IPS-18c (cell line): ENCODE measurements around the gene TXNL4A.
A peak's percentile ranks its signal among the peaks of the same experiment; 100 is the strongest.

Experiments
- H3K4me3 ChIP-seq: 2 replicates; pipeline ENCODE4 v1.7.0; 2013; ENCODE audit warnings: low read depth, mild to moderate bottlenecking, low read length, moderate library complexity; ENCODE audit not compliant: insufficient read depth
- H3K9me3 ChIP-seq: one replicate; pipeline ENCODE4 v1.6.1; 2013; ENCODE audit warnings: mild to moderate bottlenecking, low read length, moderate library complexity; ENCODE audit not compliant: control insufficient read depth, insufficient read depth

Gene TXNL4A

DNA sequence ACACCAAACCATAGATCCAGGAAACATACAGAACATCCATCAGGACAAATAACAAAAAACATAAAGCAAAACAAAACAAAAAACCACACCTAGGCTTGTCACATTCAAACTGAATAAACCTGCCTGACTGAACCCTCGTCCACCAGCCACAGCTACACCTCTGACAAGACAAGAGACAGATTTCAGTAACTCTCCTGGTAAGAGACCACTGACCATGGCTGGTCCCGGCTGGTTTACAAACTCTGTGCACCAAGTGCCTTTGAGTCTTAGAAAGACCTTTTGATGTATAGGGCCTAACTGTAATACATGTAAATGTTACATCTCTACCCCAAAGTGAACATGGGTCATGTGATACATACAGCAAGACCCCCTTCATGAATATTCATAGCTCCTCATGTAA lies 32.1 kb downstream of the TXNL4A start:
- Histone ChIP-seq H3K4me3 (no peak overlapping the region), H3K9me3 (no peaks in the 10 kb centered on the region)

DNA sequence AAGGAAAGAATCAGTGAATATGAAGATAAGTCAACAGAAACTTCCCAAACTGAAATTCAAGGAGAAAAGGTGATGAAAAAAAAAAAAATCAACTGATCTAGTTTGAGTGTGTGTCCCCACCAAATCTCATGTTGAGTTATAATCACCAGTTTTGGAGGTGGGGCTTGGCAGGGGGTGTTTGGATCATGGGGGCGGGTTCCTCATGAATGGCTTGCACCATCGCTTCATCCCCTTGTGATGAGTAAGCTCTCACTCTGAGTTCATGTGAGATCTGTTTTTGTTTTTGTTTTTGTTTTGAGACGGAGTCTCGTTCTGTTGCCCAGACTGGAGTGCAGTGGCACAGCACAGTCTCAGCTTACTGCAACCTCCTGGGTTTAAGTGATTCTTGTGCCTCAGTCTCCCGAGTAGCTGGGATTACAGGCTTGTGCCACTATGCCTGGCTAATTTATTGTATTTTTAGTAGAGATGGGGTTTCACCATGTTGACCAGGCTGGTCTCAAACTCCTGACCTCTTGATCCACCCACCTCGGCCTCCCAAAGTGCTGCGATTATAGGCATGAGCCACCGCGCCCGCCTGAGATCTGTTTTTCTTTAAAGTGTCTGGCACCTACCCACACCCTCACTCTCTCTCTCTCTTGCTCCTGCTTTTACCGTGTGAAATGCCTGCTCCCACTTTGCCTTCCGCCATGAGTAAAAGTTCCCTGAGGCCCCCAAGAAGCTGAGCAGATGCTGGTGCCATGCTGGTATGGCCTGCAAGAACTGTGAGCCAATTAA lies 32.9 kb downstream of the TXNL4A start:
- H3K9me3 ChIP-seq, result no peaks in the 10 kb centered on the region
- H3K4me3 ChIP-seq, result no peak overlapping the region

DNA sequence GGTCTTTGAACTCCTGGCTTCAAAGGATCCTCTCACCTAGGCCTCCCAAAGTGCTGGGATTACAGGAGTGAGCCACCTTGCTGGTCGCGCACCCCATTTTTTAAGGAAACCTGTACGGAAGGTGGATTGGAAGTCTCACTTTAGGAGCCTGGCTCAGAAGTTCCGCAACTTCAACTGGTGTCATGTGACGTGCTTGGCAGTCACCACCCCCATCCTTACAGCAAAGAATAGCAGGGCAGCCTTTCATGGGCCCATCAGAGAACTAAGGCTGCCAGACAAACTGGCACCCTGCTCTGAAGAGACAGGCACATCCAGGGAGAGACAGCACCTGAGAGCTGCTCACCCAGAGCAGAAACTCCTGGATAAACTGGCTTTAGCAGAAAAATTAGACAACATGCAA lies 33.6 kb downstream of the TXNL4A start:
- H3K9me3 ChIP-seq, result no peaks in the 10 kb centered on the region
- no peak overlapping the region for H3K4me3 ChIP-seq

- Histone ChIP-seq H3K9me3 (no peaks in the 10 kb centered on the region), H3K4me3 (no peak overlapping the region)
Measured at GRCh38 chr18:79953971-79954651, 34.3 kb downstream of the TXNL4A start.

DNA sequence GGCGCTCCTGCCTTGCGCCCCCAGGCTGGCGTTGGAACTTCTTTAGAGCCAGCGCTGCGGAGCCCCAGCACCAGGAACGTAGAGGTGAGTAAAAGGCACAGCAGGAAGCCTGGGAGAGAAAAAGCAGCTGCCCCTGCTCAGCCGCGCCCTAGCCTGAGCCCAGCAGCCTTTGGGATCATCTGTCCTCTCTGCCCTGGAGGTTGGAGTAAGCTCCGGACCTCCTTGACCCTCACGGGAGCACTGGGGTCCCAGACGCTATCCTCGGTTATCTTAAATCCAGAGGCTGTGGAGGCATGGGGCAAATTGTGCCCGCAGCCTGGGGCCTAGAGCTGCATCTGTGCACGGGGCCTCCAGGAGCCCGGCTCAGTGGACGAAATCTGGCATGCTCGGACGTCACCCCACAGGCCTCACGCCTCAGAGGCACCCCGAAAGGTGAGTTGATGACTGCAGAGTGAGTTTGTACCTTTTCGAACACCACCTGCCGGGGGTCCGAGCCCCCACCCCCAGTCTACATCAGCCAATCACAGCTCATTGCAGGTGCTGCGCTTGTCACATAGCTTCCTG lies 35.3 kb downstream of the TXNL4A start:
- Histone ChIP-seq H3K4me3 (0 out of 2 replicates have a peak overlapping the region, but pooled peaks have one; percentile 15), H3K9me3 (no peaks in the 10 kb centered on the region)

- peak overlapping the region; percentile 53; the same call in 1 of the 2 replicates for H3K4me3 ChIP-seq
- no peaks in the 10 kb centered on the region for H3K9me3 ChIP-seq
Measured at GRCh38 chr18:79952456-79952995, 35.8 kb downstream of the TXNL4A start.

GRCh38 chr18:79951545-79952455 lies 36.6 kb downstream of the TXNL4A start, which contains the start of gene SLC66A2:
TSS of gene SLC66A2 (minus strand) at chr18:79951653. CDS start at chr18:79950926, 727 bp downstream.
- Histone ChIP-seq H3K4me3 (peak within 1 kb of the TSS; percentile 55), H3K9me3 (no peaks in the 10 kb centered on the region)

DNA sequence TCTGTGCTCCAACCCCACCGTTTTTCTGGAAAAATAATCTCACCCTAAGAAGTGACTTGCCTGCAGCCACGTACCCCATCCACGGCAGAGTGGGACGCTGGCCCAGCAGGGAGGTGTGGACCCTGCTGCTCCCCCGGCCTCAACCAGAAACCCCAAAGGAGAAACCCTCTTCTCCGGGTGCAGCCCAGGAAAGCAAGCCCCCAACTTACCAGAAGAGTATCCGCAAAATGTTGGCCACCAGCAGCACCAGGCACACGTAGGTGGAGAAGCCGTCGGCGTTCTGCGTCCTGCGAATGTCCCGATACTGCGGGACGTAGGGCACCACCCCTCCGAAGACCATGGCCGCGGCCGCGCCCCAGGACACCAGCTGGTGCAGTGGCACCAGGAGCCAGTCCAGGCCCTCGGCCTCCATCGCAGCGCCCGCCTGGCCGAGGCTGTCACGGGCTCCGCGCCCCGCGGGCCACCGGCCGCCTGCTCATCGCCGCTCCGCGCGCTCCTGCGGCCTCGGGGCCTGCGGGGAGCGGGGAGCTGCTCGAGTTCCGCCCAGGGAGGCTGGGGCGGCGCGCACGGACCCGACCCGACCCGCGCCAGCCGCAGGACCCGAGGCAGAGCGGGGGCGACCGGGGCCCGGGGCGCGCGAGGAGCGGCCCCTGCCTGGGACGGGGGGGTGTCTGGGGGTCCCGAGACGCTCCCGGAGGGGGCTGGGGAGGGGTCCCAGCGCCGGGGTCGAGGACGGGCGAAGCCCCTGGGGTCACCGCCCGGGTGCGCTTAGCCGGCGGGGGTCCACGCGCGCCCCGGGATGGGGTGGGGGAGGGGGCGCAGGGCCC lies 37.6 kb downstream of the TXNL4A start:
- Histone ChIP-seq H3K9me3 (no peaks in the 10 kb centered on the region), H3K4me3 (peak overlapping the region; percentile 55)

DNA sequence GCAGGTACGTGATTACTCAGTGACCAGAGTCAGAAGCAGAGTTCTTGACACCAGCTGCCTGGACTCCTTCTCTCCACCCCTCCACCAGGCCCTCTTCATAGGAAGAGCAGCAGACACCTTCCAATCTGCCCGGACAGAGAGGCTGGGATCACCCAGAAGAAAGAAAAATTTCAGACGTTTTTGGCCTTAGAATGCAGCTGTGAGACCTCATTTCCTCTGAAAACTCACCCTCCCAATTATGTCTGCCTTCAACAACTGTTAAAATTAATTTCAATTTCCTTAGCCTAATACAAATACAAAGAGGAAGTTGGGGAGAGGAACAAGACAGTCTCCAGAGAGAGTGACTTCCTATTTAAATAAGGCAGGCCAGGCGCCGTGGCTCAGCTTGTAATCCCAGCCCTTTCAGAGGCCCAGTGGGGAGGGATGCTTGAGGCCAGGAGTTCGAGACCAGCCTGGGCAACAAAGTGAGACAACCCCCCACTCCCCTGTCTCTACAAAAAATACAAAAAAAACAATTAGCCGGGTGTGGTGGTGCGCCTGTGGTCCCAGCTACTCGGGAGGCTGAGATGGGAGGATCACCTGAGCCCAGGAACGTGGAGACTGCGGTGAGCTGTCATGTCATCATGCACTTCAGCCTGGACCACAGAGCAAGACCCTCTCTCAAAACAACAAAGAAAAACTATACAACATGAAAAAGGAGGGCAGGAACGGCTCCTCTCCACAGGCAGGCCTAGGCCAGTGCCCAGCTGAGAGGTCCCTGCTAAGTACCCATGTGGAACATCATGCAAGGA lies 38.5 kb downstream of the TXNL4A start:
- Histone ChIP-seq H3K9me3 (no peaks in the 10 kb centered on the region), H3K4me3 (no peak overlapping the region)

DNA sequence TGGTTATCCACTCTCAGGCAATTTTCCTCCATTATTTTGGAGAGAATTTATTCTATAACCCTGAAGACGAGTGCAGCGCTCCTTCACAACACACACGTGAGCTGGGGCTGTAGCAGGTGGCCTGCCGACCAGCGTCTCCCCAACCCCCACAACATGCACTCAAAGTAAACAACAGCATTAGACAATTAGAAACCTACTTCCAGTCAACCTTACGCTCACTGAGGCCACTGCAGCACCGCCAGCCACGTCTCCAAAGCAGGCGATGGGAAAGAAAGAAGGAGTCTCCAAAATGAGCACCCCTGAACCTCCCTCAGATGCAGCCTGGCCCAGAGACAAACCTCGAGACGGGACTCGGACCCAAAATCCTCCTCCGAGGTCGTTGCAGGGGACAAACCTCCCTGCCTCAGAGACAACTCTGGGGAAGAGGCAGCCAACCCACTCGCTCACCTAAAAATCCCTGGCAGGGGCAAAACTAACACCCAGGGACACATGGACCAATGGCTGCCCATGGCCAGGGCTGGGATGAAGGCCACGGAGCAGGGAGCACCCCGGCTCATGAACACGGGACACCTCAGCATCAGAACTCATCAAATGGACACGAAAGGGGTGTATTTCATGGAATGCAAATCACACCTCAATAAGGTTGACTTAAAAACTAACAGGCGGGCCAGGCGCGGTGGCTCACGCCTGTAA lies 39.5 kb downstream of the TXNL4A start:
- H3K4me3 ChIP-seq, result no peak overlapping the region
- H3K9me3 ChIP-seq, result no peaks in the 10 kb centered on the region

GRCh38 chr18:79947881-79948610 lies 40.3 kb downstream of the TXNL4A start:
- H3K4me3 ChIP-seq, result no peak overlapping the region
- no peaks in the 10 kb centered on the region for H3K9me3 ChIP-seq

DNA sequence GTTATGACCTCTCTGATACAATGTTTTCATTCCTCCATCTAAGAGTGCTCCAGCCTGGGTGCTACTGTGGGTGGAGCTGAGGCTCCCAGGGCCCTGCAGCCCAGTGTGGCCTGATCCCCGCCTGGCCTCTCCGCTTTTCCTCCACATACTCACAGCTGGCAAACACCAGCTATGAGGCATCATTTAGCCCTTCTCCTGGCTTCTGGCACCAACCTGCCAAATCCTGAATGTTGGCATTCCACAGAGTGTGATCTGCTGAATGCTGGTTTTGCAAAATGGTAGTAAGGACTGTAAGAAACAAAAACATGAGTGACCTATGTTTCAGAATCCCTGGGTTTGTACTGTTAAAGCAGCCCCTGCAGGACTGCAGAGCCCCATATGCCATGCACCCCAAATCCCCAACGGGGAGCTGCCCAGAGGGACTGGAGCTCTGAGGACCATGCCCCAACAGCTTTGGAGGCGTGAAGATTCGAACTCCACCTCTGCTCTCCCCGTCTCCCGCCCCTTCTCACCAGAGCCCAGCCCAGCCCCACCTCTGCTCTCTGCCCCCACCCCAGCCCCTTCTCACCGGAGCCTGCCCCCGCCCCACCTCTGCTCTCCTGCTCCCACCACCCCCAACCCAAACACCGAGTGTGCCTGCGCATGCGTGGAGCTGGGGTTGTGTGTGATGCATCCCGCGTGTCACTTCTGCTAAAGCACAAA lies 41.2 kb downstream of the TXNL4A start:
- Histone ChIP-seq H3K9me3 (no peaks in the 10 kb centered on the region), H3K4me3 (no peak overlapping the region)

DNA sequence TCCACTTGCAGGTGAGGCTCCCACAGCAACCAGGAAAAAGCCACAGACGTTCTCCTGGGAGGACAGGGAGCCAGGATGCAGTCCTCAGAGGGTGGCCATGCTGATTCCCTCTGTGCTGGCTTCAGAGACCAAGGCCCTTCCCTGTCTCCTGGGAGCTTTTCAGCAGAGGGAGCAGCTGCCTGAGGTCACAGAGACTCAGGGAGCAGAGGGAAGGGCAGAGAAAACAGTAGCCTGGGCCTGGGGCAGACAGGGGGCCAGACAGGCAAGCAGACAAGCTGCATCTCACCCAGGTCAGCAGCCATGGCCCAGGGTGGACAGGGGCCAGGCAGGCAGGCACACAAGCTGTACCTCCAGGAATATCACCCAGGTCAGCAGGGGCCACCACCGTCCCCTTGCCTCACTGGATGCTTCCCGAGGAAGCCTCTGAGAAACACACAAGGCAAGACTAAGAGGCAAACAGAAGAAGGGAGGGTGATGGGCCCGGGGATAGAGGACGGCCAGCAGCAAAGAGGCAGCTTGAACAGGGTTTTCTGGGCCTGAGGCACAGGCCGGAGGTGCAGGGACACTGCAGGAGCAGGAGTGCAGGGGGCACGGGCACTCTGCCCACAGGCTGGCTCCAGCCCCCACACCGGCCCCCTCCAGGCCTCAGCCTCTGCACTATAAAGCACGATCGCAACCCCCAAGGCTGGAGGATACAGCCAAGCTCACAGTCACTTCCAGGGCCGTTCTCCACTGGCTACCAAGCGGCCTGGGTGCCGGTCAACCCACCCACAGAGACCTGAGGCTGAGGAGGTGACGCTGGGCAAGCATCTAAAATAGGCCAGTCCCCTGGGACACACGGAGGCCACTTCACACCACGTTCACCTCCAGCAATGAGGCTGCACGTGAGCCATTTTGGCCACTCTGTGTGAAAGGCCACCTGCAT lies 43.0 kb downstream of the TXNL4A start:
- Histone ChIP-seq H3K4me3 (no peak overlapping the region), H3K9me3 (no peaks in the 10 kb centered on the region)
